Body of pancreas (tissue), 4 donors: ENCODE measurements around the gene UBE3B.

Experiments used
- CTCF ChIP-seq, 7 experiments: fragments of 450-650 bp in 4 of 7; fragments of 200-600 bp in 3 of 7; sonication (generic) in 3 of 7; IDR thresholded peaks; one replicate each; pipeline ENCODE4 v1.5.1; 2016 to 2019; ENCODE audit warnings: antibody characterized with exemption in 7 of 7
- POLR2A ChIP-seq, 3 donors: fragments of 450-650 bp; IDR thresholded peaks; one replicate each; pipeline ENCODE4 v1.6.1; 2016; ENCODE audit warnings: antibody characterized with exemption in 3 of 3, mild to moderate bottlenecking in 2 of 3

GRCh38 chr12:109531411-109531810 lies 54.0 kb downstream of the UBE3B start:
- TF ChIP-seq CTCF (IDR thresholded peaks at IDR 0.05) (no peak), POLR2A (IDR thresholded peaks at IDR 0.05) (no peak)
